GM18870 (cell line): ENCODE data around the gene PIP4K2A.
"Not testable (repeated sequence)": the region's sequence is repeated elsewhere in the genome, so short reads cannot be mapped to it uniquely, and the experiment has no call there.

Source experiments
- ATAC-seq: cut with Tn5 transposase; IDR thresholded peaks from one replicate; pipeline ENCODE4 v1.9.1; 2021; ENCODE audit warnings: moderate library complexity; ENCODE audit not compliant: unreplicated experiment

The PIP4K2A gene

GRCh38 chr10:22714479-22715289 is at the start of gene PIP4K2A:
TSS of gene PIP4K2A (minus strand) at chr10:22714578. CDS start at chr10:22714326, 252 bp downstream.
- ATAC-seq: no peak

GRCh38 chr10:22761569-22762220 is 47.3 kb upstream of the PIP4K2A start:
- ATAC-seq: no peak

- no peak for ATAC-seq
Observed at GRCh38 chr10:22760025-22760424, 45.6 kb upstream of the PIP4K2A start.

GRCh38 chr10:22758867-22759266 is 44.5 kb upstream of the PIP4K2A start:
- no peak for ATAC-seq

GRCh38 chr10:22754296-22754695 is 39.9 kb upstream of the PIP4K2A start:
- ATAC-seq: no peak

- ATAC-seq: no peak
Observed at GRCh38 chr10:22753786-22754185, 39.4 kb upstream of the PIP4K2A start.

- peak; percentile 55 for ATAC-seq
Observed at GRCh38 chr10:22752272-22752889, 38.0 kb upstream of the PIP4K2A start.

- no peak for ATAC-seq
Observed at GRCh38 chr10:22750131-22750530, 35.8 kb upstream of the PIP4K2A start.

GRCh38 chr10:22744858-22745257 is 30.5 kb upstream of the PIP4K2A start:
- not testable (repeated sequence) for ATAC-seq

GRCh38 chr10:22742678-22743077 is 28.3 kb upstream of the PIP4K2A start:
- ATAC-seq: peak; percentile 100

GRCh38 chr10:22741631-22742030 is 27.3 kb upstream of the PIP4K2A start:
- not testable (repeated sequence) for ATAC-seq

GRCh38 chr10:22740180-22740579 is 25.8 kb upstream of the PIP4K2A start:
- no peak for ATAC-seq

GRCh38 chr10:22737587-22737986 is 23.2 kb upstream of the PIP4K2A start:
- ATAC-seq: no peak

GRCh38 chr10:22736134-22736533 is 21.8 kb upstream of the PIP4K2A start:
- no peak for ATAC-seq

GRCh38 chr10:22733992-22734391 is 19.6 kb upstream of the PIP4K2A start:
- ATAC-seq: no peak

GRCh38 chr10:22727663-22728062 is 13.3 kb upstream of the PIP4K2A start:
- ATAC-seq: no peak

GRCh38 chr10:22727112-22727511 is 12.7 kb upstream of the PIP4K2A start:
- ATAC-seq: no peak

GRCh38 chr10:22724773-22725172 is 10.4 kb upstream of the PIP4K2A start:
- ATAC-seq: no peak

- peak; percentile 53 for ATAC-seq
Observed at GRCh38 chr10:22723783-22724182, 9.4 kb upstream of the PIP4K2A start.

- ATAC-seq: peak; percentile 77
Observed at GRCh38 chr10:22723343-22723779, 9.0 kb upstream of the PIP4K2A start.

- no peak for ATAC-seq
Observed at GRCh38 chr10:22722626-22723169, 8.3 kb upstream of the PIP4K2A start.
